Kidney glomerular epithelial cell (primary cell): ENCODE data around the gene TMEM121.
"Not testable (repeated sequence)": the region's sequence is repeated elsewhere in the genome, so short reads cannot be mapped to it uniquely, and the experiment has no call there.

Experiments used
- DNase-seq: peaks from one replicate; lab custom pipeline; 2025; lab: John Stamatoyannopoulos, UW

TMEM121 gene

GRCh38 chr14:105528586-105529318 lies 2.4 kb downstream of the TMEM121 start:
- DNase-seq, result no peak

- no peak for DNase-seq
Measured at GRCh38 chr14:105529319-105529568, 2.9 kb downstream of the TMEM121 start.

DNA sequence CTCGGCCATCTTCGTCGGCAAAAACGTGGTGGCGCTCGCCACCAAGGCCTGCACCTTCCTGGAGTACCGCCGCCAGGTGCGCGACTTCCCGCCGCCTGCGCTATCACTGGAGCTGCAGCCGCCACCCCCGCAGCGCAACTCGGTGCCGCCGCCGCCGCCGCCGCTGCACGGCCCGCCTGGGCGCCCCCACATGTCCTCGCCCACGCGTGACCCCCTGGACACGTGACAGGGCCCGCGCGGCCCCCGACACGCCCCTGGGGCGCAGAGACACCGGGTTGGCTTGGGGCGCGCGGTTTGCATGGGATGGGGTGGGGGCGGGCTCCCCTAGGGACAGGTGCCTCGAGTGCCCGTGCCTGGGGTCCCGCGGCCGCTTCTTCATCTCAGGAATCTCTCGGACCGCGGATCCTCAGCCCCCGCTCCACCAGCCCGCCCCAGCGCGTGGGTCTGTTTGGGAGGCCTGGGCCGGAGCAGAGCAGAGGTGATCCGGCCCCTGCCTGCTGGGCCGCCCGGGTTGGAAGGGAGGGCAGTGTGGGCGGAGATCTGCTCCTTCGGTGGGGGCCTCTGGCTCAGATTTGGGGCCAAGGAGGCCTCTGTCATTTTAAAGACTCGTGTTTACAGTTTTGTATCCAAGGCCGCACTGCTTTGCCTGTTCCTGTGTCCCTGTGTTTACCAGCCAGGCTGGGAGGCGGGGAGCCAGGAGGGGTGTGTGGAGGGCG lies 3.3 kb downstream of the TMEM121 start:
- DNase-seq, result no peak

- DNase-seq, result no peak
Measured at GRCh38 chr14:105530285-105531087, 4.1 kb downstream of the TMEM121 start.

DNA sequence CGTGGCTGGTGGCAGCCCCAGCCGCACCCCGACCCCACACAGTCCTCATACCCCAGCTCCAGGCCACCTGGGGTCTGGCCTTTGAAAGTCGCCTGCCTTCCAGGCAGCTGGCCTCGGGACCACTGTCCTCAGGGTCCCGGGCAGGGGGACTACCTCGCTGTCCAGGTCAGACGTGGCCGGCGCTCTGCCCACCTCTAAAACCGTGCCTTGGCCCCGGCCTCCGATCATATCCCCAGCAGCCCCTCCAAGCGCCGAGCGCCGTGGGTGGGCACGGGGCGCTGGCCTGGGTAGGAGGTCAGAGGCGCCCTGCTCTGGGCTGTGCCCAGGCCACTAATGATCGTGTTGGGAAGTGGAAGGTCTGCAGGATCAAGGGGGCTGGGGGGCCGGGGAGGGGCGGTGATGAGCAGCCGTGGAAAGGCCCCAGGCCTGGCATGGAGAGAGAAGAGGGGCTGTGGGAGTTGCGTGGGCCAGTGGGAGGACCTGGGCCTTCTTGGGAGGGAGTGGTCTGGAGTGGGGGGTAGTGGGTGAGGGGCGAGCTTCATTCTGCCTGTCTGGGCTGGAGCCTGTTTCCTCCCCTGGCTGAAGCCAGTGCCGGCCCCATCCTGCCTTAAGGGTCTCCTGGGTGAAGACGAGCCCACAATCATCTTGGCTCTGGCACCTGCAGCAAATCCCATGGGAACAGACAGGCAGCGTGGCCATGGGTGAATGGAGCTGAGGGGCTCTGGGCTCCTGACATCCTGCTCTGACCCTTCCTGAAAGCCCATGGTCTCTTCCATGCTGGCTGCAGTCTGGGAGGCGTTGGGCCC lies 4.9 kb downstream of the TMEM121 start:
- no peak for DNase-seq

- no peak for DNase-seq
Measured at GRCh38 chr14:105531894-105532623, 5.7 kb downstream of the TMEM121 start.

DNA sequence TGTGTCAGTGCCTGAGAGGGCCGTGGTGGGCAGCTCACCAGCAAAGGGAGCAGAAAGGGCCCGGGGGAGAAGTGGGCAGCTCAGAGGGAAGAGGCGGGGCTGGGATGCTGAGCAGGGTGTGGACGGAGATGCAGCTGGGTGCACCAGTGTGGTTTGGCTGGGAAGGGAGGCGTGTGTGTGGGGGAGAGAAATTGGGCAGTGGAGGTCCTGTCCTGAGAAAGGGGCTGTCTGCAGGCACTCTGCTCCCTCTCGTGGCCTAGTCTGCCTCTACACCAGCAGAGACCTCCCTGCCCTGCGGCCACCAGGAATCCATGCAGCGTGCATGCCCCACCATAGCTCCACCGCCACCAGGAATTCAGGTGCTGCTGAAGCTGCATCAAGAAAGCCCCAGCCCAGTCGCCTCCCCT lies 6.4 kb downstream of the TMEM121 start:
- DNase-seq, result no peak

DNA sequence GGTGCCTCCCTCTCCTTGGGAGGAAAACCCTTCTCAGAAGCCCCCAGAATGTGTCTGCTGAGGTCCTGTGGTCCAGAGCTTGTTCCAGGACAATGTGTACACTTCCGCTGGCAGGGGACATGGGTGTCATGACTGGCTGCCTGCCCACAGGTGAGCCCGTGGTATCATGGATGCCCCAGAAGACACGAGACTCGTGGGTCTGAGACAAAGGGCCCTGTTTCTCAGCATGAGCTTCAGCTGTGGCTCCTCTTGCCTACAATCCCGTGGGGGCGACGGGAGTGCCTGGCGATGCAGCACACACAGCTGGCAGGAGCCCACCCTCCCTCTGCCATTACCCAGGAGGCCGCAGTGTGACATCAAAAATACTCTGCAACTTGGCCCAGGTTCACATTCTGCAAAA lies 7.0 kb downstream of the TMEM121 start:
- no peak for DNase-seq

GRCh38 chr14:105533811-105534498 lies 7.6 kb downstream of the TMEM121 start:
- no peak for DNase-seq

GRCh38 chr14:105534586-105534985 lies 8.2 kb downstream of the TMEM121 start:
- DNase-seq, result no peak

- no peak for DNase-seq
Measured at GRCh38 chr14:105536051-105536450, 9.7 kb downstream of the TMEM121 start.

GRCh38 chr14:105536691-105537579 lies 10.6 kb downstream of the TMEM121 start:
- no peak for DNase-seq

DNA sequence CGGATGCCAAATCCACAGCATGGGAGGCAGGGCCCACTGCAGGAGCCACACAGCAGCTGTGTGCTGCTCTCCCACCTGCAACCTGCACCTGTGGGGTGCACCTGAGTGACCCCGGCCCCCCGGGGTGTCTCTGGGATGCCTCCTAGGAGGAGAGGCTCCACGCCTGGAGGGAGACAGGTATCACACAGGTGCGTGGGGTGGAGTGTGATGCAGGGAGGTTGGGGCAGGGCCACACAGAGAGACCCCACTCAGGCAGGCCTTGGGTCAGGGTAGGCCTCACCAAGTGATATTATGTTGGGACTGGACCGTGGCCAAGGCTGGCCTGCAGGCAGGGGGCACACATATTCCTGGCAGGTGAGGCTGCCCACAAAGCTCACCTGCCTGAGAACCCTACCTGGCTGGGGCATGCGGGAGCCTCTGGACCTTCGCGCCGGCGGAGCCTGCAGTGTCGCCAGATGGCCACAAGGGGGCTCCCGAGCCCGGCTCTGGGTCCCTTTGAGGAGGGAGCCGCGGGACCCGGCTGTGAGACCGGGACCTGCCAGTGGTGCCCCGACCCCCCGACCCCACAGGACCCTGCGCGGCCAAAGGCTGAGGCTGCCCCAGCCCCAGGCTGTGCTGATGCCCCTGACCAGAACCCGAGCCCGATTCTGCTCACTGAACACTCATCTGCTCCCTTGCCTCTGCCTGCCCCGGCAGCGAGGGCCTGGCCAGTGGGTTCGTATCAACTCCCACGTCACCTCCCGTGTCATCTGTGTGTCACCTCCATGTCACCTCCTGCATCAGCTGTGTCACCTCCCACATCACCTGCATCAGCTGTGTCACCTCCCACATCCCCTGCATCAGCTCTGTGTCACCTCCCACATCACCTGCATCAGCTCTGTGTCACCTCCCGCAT lies 11.4 kb downstream of the TMEM121 start:
- DNase-seq, result peak; percentile 3

DNA sequence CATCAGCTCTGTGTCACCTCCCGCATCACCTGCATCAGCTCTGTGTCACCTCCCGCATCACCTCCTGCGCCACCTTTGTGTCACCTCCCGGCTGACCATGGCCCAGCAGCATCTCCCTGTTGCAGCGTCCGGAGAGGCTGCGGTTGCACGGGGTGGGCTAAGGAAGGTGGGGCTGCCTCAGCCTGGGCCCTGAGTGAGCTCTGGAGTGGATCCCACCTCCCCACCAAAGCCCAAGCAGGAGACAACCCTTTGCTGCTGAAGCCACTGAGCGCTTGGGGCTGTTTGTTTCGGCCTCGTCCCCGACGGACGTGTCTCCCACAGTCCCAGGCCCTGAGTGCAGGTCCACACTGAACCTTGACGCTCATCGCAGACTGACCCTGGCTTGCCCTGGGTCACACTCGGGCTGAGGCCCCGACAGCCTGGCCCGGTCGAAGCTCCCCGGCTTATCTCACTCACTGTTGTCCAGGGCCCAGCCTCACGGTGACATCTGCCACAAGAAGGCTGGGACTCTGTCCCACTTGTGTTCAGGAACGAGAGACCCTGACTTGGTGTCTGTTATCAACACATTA lies 12.2 kb downstream of the TMEM121 start:
- DNase-seq, result no peak

DNA sequence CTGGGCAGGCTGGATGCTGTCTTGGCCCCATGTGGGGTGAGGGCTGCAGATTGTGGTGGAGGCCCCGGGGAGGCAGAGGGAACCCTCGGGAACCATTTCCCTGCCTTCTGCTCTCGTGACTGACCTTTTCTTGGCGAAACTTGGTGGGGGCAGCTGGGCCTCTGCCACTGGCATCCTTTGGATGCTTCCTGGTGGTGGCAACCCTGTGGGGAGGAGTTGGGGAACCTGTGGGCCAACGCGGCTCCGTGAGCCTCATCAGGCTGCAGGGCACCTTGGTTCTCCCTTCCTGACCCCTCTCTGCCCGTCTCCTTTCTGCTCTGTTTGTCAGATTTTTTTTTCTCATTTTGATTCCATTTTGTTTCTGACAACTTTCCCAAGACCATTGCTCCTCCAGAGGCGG lies 14.4 kb downstream of the TMEM121 start:
- DNase-seq, result no peak

GRCh38 chr14:105541218-105541875 lies 15.0 kb downstream of the TMEM121 start:
- no peak for DNase-seq

DNA sequence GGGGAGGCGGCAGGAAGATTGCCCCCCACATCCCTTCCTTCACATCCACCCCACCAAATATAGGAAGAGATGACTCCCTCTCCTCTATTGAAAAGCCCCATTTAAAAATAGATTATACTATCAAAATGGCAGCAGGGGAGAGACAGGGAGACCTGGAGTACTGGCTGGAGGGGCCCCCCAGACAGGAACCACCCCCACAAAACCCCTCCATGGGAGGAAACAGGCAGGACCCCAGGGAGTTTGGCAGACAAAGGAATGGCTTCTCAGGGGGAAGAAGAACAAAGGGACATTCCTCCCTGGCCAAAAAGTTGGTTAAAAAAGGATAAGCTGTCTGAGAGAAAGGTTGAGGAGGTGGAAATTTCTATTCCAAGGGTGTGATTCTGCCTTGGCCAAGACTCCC lies 19.3 kb downstream of the TMEM121 start:
- DNase-seq, result not testable (repeated sequence)

DNA sequence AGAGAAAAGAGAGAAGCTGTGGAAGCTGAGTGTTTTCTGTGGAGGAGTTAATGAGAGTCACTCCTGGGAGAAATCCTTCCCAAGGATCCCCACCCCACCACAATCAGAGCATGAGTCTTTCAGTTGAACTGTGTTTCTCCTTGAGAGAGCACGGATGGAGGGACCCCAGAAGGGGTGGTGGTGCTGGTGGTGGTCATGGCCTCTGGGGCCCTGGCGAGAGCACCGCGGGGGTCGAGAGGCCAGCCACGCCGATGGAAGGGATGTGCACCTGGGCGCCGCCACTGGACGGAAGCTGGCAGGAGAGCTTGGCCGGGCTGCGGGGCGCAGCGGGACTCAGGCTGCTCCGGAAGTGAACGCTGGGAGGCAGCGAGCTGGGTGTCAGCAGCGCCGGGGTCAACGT lies 20.0 kb downstream of the TMEM121 start:
- DNase-seq, result not testable (repeated sequence)
